CD14-positive monocyte (primary cell): Measurements from ENCODE around the gene PHYHIPL. TPM values are rescaled to one million over a fixed set of nuclear protein-coding genes. Genes with fewer than 3 reads are reported as not detected.

ENCODE experiments used
- DNase-seq, 3 donors: peaks; one replicate each; pipeline ENCODE4 v3.0.0-alpha.2; 2011 to 2022
- H2AFZ ChIP-seq: 2 replicates; pipeline ENCODE4 v1.6.0; 2012; ENCODE audit warnings: mild to moderate bottlenecking, low read depth, low read length, inconsistent platforms; ENCODE audit not compliant: insufficient read depth, poor library complexity, severe bottlenecking
- H3K27ac ChIP-seq, 2 donors: 1 replicate in 1 of 2; 2 replicates in 1 of 2; pipeline ENCODE4 v1.5.1; 2012 to 2013; ENCODE audit warnings: low read length in 2 of 2, control low read depth in 1 of 2, inconsistent platforms in 1 of 2, low read depth in 1 of 2, mild to moderate bottlenecking in 1 of 2
- H3K27me3 ChIP-seq, 2 donors: one replicate each; pipeline versions ENCODE4 v1.6.0 to v1.6.1; 2011 to 2013; ENCODE audit warnings: low read length in 2 of 2; ENCODE audit not compliant: control insufficient read depth in 2 of 2, insufficient read depth in 2 of 2
- H3K36me3 ChIP-seq, 2 donors: replicated peaks in 1 of 2; 1 replicate in 1 of 2; 2 replicates in 1 of 2; pipeline versions ENCODE4 v1.5.1 to v1.6.1; 2012 to 2013; ENCODE audit warnings: low read length in 2 of 2, control low read depth in 1 of 2, inconsistent platforms in 1 of 2, mild to moderate bottlenecking in 1 of 2; ENCODE audit not compliant: insufficient read depth in 2 of 2, control insufficient read depth in 1 of 2
- H3K4me1 ChIP-seq, 2 donors: 1 replicate in 1 of 2; 2 replicates in 1 of 2; pipeline versions ENCODE4 v1.5.1 to v1.6.1; 2012 to 2013; ENCODE audit warnings: low read length in 2 of 2, control low read depth in 1 of 2, inconsistent platforms in 1 of 2, mild to moderate bottlenecking in 1 of 2, moderate library complexity in 1 of 2; ENCODE audit not compliant: insufficient read depth in 2 of 2, control insufficient read depth in 1 of 2
- H3K4me2 ChIP-seq: replicated peaks from 2 replicates; pipeline ENCODE3; 2012; ENCODE audit warnings: low read length, moderate library complexity, mild to moderate bottlenecking; ENCODE audit not compliant: poor library complexity, severe bottlenecking; ENCODE audit errors: extremely low read depth
- H3K4me3 ChIP-seq, 3 experiments: fragments of 200-600 bp in 1 of 3; sonication (generic) in 1 of 3; replicated peaks in 1 of 3; 1 replicate in 2 of 3; 2 replicates in 1 of 3; pipeline ENCODE4 v1.5.1; 2011 to 2013; ENCODE audit warnings: low read length in 3 of 3, mild to moderate bottlenecking in 3 of 3, control low read depth in 2 of 3, low read depth in 2 of 3, inconsistent platforms in 1 of 3, moderate library complexity in 1 of 3
- H3K79me2 ChIP-seq: 2 replicates; pipeline ENCODE4 v1.6.0; 2012; ENCODE audit warnings: mild to moderate bottlenecking, control low read depth, inconsistent platforms, low read length, moderate library complexity; ENCODE audit not compliant: insufficient read depth
- H3K9ac ChIP-seq: 2 replicates; pipeline ENCODE4 v1.6.0; 2017; ENCODE audit warnings: low read length, mild to moderate bottlenecking; ENCODE audit not compliant: insufficient read depth, poor library complexity, severe bottlenecking
- H3K9me3 ChIP-seq, 2 donors: replicated peaks in 1 of 2; 1 replicate in 1 of 2; 2 replicates in 1 of 2; pipeline versions ENCODE4 v1.5.1 to v1.6.1; 2012 to 2013; ENCODE audit warnings: low read length in 2 of 2, control low read depth in 1 of 2; ENCODE audit not compliant: control insufficient read depth in 1 of 2, insufficient read depth in 1 of 2
- H4K20me1 ChIP-seq: 2 replicates; pipeline ENCODE4 v1.6.0; 2012; ENCODE audit warnings: mild to moderate bottlenecking, low read length, control low read depth, moderate library complexity; ENCODE audit not compliant: insufficient read depth
- H3K27ac Mint-ChIP-seq, 7 donors: one replicate each; pipeline ENCODE4 v1.8.0; 2020; ENCODE audit warnings: mild to moderate bottlenecking in 7 of 7, mixed read lengths in 7 of 7, moderate library complexity in 6 of 7, inconsistent platforms in 2 of 7
- H3K27me3 Mint-ChIP-seq, 3 donors: one replicate each; pipeline ENCODE4 v1.8.0; 2021 to 2022; ENCODE audit warnings: low read depth in 3 of 3, mild to moderate bottlenecking in 3 of 3, mixed read lengths in 3 of 3, moderate library complexity in 3 of 3, inconsistent platforms in 1 of 3
- H3K36me3 Mint-ChIP-seq, 2 donors: one replicate each; pipeline ENCODE4 v1.8.0; 2020; ENCODE audit warnings: mixed read lengths in 2 of 2, inconsistent platforms in 1 of 2, mild to moderate bottlenecking in 1 of 2
- H3K4me1 Mint-ChIP-seq: one replicate; pipeline ENCODE4 v1.8.0; 2020; ENCODE audit warnings: mild to moderate bottlenecking, mixed read lengths
- H3K4me3 Mint-ChIP-seq, 2 donors: one replicate each; pipeline ENCODE4 v1.8.0; 2020; ENCODE audit warnings: mild to moderate bottlenecking in 2 of 2, mixed read lengths in 2 of 2, moderate library complexity in 1 of 2
- H3K9me3 Mint-ChIP-seq, 7 donors: one replicate each; pipeline ENCODE4 v1.8.0; 2020 to 2022; ENCODE audit warnings: mixed read lengths in 7 of 7, mild to moderate bottlenecking in 6 of 7, moderate library complexity in 6 of 7, inconsistent platforms in 2 of 7
- WGBS: methylation state at CpG from one replicate; pipeline ENCODE4 v1.1.5; 2013; ENCODE audit warnings: missing lambda C conversion rate; ENCODE audit not compliant: insufficient coverage; 5-methylcytosine and 5-hydroxymethylcytosine counted together
- intact Hi-C, 2 donors: fragments of 100-400 bp; cut with micrococcal nuclease; formaldehyde crosslinking; loops; one replicate each; pipeline versions ENCODE4 v1.15.0 to v1.15.1; 2023
- polyA plus RNA-seq, 3 donors: library from polyadenylated mRNA; depleted of rRNA in 1 of 3; unstranded in 2 of 3; stranded (reverse) in 1 of 3; fragments of 300-500 nt in 2 of 3; fragments of >200 nt in 1 of 3; fragmentation: Illumina TruSeq in 2 of 3; gene quantifications; 1 replicate in 2 of 3; 2 replicates in 1 of 3; pipeline ENCODE4 v1.2.3, GENCODE V29; 2012 to 2021
- TF ChIP-seq, protein P1 (sequence below): fragments of 200-600 bp; IDR thresholded peaks from one replicate; pipeline ENCODE4 v1.8.0; 2022; ENCODE audit warnings: antibody characterized with exemption, mild to moderate bottlenecking

The PHYHIPL gene
- polyA plus RNA-seq, 3 donors, result not detected

DNA sequence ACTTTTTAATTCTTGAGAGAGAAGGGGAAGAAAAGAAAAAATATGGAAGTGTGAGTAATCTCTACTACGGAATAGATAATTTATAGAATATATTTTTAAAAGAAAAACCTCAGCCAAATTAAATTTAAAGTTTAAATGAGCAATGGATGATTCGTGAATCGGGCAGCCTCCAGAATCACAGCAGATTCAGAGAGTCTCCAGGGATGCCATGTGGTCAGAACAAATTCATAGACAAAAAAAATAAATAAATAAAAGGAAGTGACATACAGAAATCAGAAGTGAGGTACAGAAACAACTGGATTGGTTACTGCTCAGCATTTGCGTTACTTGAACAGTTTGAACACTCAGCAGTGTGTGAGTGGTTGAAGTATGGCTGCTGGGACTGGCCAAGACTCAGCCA lies 53.0 kb downstream of the PHYHIPL start:
- DNase-seq, result no peak
- Mint-ChIP-seq H3K4me1 (no peaks in the 10 kb centered on the region), H3K36me3 (no peaks in the 10 kb centered on the region), H3K9me3 (no peaks in the 10 kb centered on the region), H3K4me3 (no peak overlapping the region), H3K27me3 (peaks cover 0 to 2% (median 0%) of the 10 kb centered on the region in 3 donors), H3K27ac (no peak overlapping the region)
- intact Hi-C loops, result no loop called here
- WGBS, result no CpG with 5 or more reads among the region's 4 CpGs
- Histone ChIP-seq H3K4me1 (no peaks in the 10 kb centered on the region), H3K27me3 (no peaks in the 10 kb centered on the region), H3K4me2 (no peak overlapping the region), H3K9ac (no peak overlapping the region), H3K9me3 (no peaks in the 10 kb centered on the region), H4K20me1 (no peaks in the 10 kb centered on the region), H3K4me3 (no peak overlapping the region), H3K27ac (no peak overlapping the region), H2AFZ (no peak overlapping the region), H3K36me3 (no peaks in the 10 kb centered on the region), H3K79me2 (no peaks in the 10 kb centered on the region)
- TF ChIP-seq, protein P1, sequence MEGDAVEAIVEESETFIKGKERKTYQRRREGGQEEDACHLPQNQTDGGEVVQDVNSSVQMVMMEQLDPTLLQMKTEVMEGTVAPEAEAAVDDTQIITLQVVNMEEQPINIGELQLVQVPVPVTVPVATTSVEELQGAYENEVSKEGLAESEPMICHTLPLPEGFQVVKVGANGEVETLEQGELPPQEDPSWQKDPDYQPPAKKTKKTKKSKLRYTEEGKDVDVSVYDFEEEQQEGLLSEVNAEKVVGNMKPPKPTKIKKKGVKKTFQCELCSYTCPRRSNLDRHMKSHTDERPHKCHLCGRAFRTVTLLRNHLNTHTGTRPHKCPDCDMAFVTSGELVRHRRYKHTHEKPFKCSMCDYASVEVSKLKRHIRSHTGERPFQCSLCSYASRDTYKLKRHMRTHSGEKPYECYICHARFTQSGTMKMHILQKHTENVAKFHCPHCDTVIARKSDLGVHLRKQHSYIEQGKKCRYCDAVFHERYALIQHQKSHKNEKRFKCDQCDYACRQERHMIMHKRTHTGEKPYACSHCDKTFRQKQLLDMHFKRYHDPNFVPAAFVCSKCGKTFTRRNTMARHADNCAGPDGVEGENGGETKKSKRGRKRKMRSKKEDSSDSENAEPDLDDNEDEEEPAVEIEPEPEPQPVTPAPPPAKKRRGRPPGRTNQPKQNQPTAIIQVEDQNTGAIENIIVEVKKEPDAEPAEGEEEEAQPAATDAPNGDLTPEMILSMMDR, result no peak

DNA sequence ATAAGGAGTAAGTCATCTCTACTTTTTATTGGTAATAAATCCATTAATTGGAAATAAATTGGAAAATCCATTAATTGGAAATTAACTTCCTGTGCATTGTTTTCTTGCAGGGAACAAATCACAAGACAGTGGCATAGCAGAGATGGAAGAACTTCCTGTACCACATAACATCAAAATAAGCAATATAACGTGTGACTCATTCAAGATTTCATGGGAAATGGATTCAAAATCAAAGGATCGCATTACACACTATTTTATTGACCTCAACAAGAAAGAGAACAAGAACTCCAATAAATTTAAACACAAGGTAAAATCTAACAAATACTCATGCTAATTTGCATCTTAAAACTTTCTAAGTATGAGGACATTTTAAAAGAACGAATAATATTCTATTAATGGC lies 57.8 kb downstream of the PHYHIPL start:
- no peak overlapping the region for H3K4me3 Mint-ChIP-seq
- Histone ChIP-seq H3K79me2 (no peaks in the 10 kb centered on the region), H3K36me3 (no peaks in the 10 kb centered on the region), H3K4me2 (no peak overlapping the region), H3K4me3 (no peak overlapping the region), H3K4me1 (no peaks in the 10 kb centered on the region), H3K27ac (no peak overlapping the region), H3K27me3 (no peaks in the 10 kb centered on the region), H3K9ac (no peak overlapping the region), H4K20me1 (no peaks in the 10 kb centered on the region), H3K9me3 (no peaks in the 10 kb centered on the region), H2AFZ (no peak overlapping the region)
- no peaks in the 10 kb centered on the region for H3K36me3 Mint-ChIP-seq
- DNase-seq, result no peak
- H3K27me3 Mint-ChIP-seq, result peaks cover 0 to 3% (median 0%) of the 10 kb centered on the region in 3 donors
- WGBS, result 86% methylated on average over 1 of the region's 3 CpGs
- no peak overlapping the region for H3K27ac Mint-ChIP-seq
- no peaks in the 10 kb centered on the region for H3K9me3 Mint-ChIP-seq
- TF ChIP-seq, protein P1, result no peak
- intact Hi-C loops, result no loop called here
- no peaks in the 10 kb centered on the region for H3K4me1 Mint-ChIP-seq
